ENCODE data around the gene C11orf21.

DNA sequence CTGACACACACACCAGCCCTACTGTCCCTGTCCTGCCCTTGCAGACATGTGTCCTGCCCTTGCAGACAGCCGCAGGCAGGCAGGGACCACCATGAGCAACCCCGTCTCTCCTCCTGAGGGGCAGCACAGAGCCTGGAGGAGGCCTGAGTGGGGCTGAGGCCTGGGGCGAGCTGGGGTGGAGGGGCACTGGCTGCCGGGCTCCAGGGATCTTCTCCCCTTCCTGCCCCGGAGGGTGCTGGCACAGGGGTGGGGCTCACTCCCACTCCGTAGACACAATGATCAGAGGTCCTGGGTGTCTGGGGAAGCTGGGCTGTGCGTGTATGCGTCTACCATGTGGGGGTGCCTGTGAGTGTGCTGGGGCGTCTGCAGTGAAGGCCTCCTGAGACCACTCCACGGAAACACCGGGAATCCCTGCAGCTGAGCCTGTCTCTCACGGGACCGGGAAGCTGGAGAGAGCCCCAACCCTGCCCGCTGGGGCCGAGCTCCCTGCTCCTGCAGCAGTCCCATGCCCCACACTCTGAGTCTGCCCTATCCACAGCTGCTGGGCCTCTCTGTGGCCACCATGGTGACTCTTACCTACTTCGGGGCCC, 683 bp upstream of the C11orf21 start:
- TF ChIP-seq, protein P1, sequence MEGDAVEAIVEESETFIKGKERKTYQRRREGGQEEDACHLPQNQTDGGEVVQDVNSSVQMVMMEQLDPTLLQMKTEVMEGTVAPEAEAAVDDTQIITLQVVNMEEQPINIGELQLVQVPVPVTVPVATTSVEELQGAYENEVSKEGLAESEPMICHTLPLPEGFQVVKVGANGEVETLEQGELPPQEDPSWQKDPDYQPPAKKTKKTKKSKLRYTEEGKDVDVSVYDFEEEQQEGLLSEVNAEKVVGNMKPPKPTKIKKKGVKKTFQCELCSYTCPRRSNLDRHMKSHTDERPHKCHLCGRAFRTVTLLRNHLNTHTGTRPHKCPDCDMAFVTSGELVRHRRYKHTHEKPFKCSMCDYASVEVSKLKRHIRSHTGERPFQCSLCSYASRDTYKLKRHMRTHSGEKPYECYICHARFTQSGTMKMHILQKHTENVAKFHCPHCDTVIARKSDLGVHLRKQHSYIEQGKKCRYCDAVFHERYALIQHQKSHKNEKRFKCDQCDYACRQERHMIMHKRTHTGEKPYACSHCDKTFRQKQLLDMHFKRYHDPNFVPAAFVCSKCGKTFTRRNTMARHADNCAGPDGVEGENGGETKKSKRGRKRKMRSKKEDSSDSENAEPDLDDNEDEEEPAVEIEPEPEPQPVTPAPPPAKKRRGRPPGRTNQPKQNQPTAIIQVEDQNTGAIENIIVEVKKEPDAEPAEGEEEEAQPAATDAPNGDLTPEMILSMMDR (optimal IDR thresholded peaks at IDR 0.05 in 1 of 3, IDR thresholded peaks at IDR 0.05 in 1 of 3, conservative IDR thresholded peaks at IDR 0.05 in 1 of 3; ENCODE audit: extremely low read depth in 1 of 3, insufficient read depth in 2 of 3, low read length in 3 of 3) = no peak
- no peak for TF ChIP-seq EZH2 (IDR thresholded peaks at IDR 0.05; ENCODE audit: low read length)
